PC-3 (cell line): Measurements from ENCODE around the gene OPRL1.

Experiments
- CTCF ChIP-seq: fragments of 300-600 bp; sonication (generic); conservative IDR thresholded peaks from 2 replicates; pipeline ENCODE4 v1.5.1; 2017; ENCODE audit warnings: antibody characterized with exemption, low read depth, mild to moderate bottlenecking, low read length
- EZH2 ChIP-seq: fragments of 300-600 bp; sonication (generic); IDR thresholded peaks from one replicate; pipeline ENCODE4 v1.6.1; 2017; ENCODE audit warnings: antibody characterized with exemption, mild to moderate bottlenecking, low read length; ENCODE audit not compliant: unreplicated experiment
- EZH2phosphoT487 ChIP-seq: fragments of 300-600 bp; sonication (generic); IDR thresholded peaks from 2 replicates; pipeline ENCODE4 v1.6.1; 2018; ENCODE audit warnings: mild to moderate bottlenecking, antibody characterized with exemption, low read length, borderline replicate concordance

GRCh38 chr20:64070244-64070993 is 9.5 kb upstream of the OPRL1 start:
- no peak for TF ChIP-seq CTCF
- TF ChIP-seq EZH2: no peak
- no peak for TF ChIP-seq EZH2phosphoT487
